Stimulated activated CD4-positive, alpha-beta T cell treated with anti-CD3 and anti-CD28 coated beads, Interleukin-12 subunit alpha, Interleukin-12 subunit beta, amount 100 ng/mL, for 4 hours (primary cell): ENCODE data around the gene FBRSL1.
"Not testable (repeated sequence)": the region's sequence is repeated elsewhere in the genome, so short reads cannot be mapped to it uniquely, and the experiment has no call there.

Source experiments
- DNase-seq: peaks from one replicate; pipeline ENCODE4 v3.0.0-alpha.2; 2020

FBRSL1 gene

GRCh38 chr12:132454193-132454932 is 35.6 kb upstream of the FBRSL1 start:
- no peak for DNase-seq

GRCh38 chr12:132454933-132455418 is 35.0 kb upstream of the FBRSL1 start:
- DNase-seq = no peak

GRCh38 chr12:132455565-132455964 is 34.4 kb upstream of the FBRSL1 start:
- no peak for DNase-seq

GRCh38 chr12:132456186-132456943 is 33.6 kb upstream of the FBRSL1 start:
- DNase-seq = no peak

GRCh38 chr12:132456944-132457495 is 32.9 kb upstream of the FBRSL1 start:
- DNase-seq = no peak

GRCh38 chr12:132458441-132458840 is 31.5 kb upstream of the FBRSL1 start:
- DNase-seq = no peak

GRCh38 chr12:132458846-132459641 is 30.9 kb upstream of the FBRSL1 start:
- DNase-seq = no peak

- no peak for DNase-seq
Observed at GRCh38 chr12:132460571-132460970, 29.4 kb upstream of the FBRSL1 start.

- DNase-seq = no peak
Observed at GRCh38 chr12:132461526-132461925, 28.4 kb upstream of the FBRSL1 start.

GRCh38 chr12:132462788-132463187 is 27.2 kb upstream of the FBRSL1 start:
- no peak for DNase-seq

- not testable (repeated sequence) for DNase-seq
Observed at GRCh38 chr12:132463284-132463924, 26.5 kb upstream of the FBRSL1 start.

GRCh38 chr12:132464304-132464703 is 25.6 kb upstream of the FBRSL1 start:
- not testable (repeated sequence) for DNase-seq

- DNase-seq = no peak
Observed at GRCh38 chr12:132464820-132465219, 25.1 kb upstream of the FBRSL1 start.

- DNase-seq = no peak
Observed at GRCh38 chr12:132465269-132466190, 24.4 kb upstream of the FBRSL1 start.

- no peak for DNase-seq
Observed at GRCh38 chr12:132466241-132467201, 23.4 kb upstream of the FBRSL1 start.

- DNase-seq = no peak
Observed at GRCh38 chr12:132467511-132467910, 22.4 kb upstream of the FBRSL1 start.

- DNase-seq = no peak
Observed at GRCh38 chr12:132469423-132469822, 20.5 kb upstream of the FBRSL1 start.

- no peak for DNase-seq
Observed at GRCh38 chr12:132470397-132470796, 19.6 kb upstream of the FBRSL1 start.

GRCh38 chr12:132471011-132471857 is 18.7 kb upstream of the FBRSL1 start:
- no peak for DNase-seq
